ENCODE data around the gene HIVEP2. TPM values are rescaled to one million over a fixed set of nuclear protein-coding genes. Genes with fewer than 3 reads are reported as not detected.

HIVEP2 gene
- total and polyA plus RNA-seq, 12 donors, result 5.4 to 27.6 (median 16.4) TPM

GRCh38 chr6:142744836-142745235, 200.1 kb downstream of the HIVEP2 start:
- WGBS, 4 donors, result 89 to 96% (median 93%) methylated on average over 2 of the region's 2 CpGs
- H3K9me3 ChIP-seq (replicated peaks in 1 of 3), result no peaks in the 10 kb centered on the region
- DNase-seq, result no peak
- intact Hi-C loops (cut with DNase I), result no loop called here
- no peaks in the 10 kb centered on the region for H3K4me1 ChIP-seq (replicated peaks in 1 of 2)
- no peak for TF ChIP-seq POLR2A (IDR thresholded peaks at IDR 0.05)
- no peak for TF ChIP-seq CTCF (IDR thresholded peaks at IDR 0.05)
- H3K36me3 ChIP-seq (replicated peaks in 1 of 2), result no peaks in the 10 kb centered on the region
- no peak overlapping the region for H3K4me3 ChIP-seq
- no peak overlapping the region for H3K27ac ChIP-seq
- no peaks in the 10 kb centered on the region for H3K27me3 ChIP-seq

GRCh38 chr6:142740449-142740848, 204.5 kb downstream of the HIVEP2 start:
- no peaks in the 10 kb centered on the region for H3K9me3 ChIP-seq (replicated peaks in 1 of 3)
- DNase-seq, result no peak
- no peaks in the 10 kb centered on the region for H3K36me3 ChIP-seq (replicated peaks in 1 of 2)
- WGBS, 4 donors, result 64 to 81% (median 72%) methylated on average over 4 of the region's 4 CpGs
- H3K4me3 ChIP-seq, result no peak overlapping the region
- H3K27me3 ChIP-seq, result no peaks in the 10 kb centered on the region
- TF ChIP-seq CTCF (IDR thresholded peaks at IDR 0.05), result no peak
- no peak for TF ChIP-seq POLR2A (IDR thresholded peaks at IDR 0.05)
- intact Hi-C loops (cut with DNase I), result no loop called here
- no peaks in the 10 kb centered on the region for H3K4me1 ChIP-seq (replicated peaks in 1 of 2)
- H3K27ac ChIP-seq, result no peak overlapping the region

GRCh38 chr6:142738731-142739130, 206.2 kb downstream of the HIVEP2 start:
- Histone ChIP-seq H3K4me1 (replicated peaks in 1 of 2) (no peaks in the 10 kb centered on the region), H3K9me3 (replicated peaks in 1 of 3) (no peaks in the 10 kb centered on the region), H3K27me3 (no peaks in the 10 kb centered on the region), H3K4me3 (no peak overlapping the region), H3K36me3 (replicated peaks in 1 of 2) (no peaks in the 10 kb centered on the region), H3K27ac (no peak overlapping the region)
- no peak for TF ChIP-seq CTCF (IDR thresholded peaks at IDR 0.05)
- TF ChIP-seq POLR2A (IDR thresholded peaks at IDR 0.05), result no peak
- 67 to 94% (median 79%) methylated on average over 2 of the region's 2 CpGs for WGBS, 4 donors
- no peak for DNase-seq
- intact Hi-C loops (cut with DNase I), result no loop called here

GRCh38 chr6:142738035-142738396, 207.0 kb downstream of the HIVEP2 start:
- Histone ChIP-seq H3K27ac (no peak overlapping the region), H3K4me1 (replicated peaks in 1 of 2) (no peaks in the 10 kb centered on the region), H3K27me3 (no peaks in the 10 kb centered on the region), H3K9me3 (replicated peaks in 1 of 3) (no peaks in the 10 kb centered on the region), H3K4me3 (no peak overlapping the region), H3K36me3 (replicated peaks in 1 of 2) (no peaks in the 10 kb centered on the region)
- DNase-seq, result no peak
- WGBS, 4 donors, result 82 to 90% (median 86%) methylated on average over 4 of the region's 4 CpGs
- TF ChIP-seq CTCF (IDR thresholded peaks at IDR 0.05), result no peak
- TF ChIP-seq POLR2A (IDR thresholded peaks at IDR 0.05), result no peak
- intact Hi-C loops (cut with DNase I), result no loop called here
